HCT116 (cell line): ENCODE results near the gene SULT1C4. TPM values are rescaled to one million over a fixed set of nuclear protein-coding genes. Genes with fewer than 3 reads are reported as not detected.

Source experiments
- ATAC-seq: fragments of 200-7000 bp; cut with Tn5 transposase; 2 replicates; pipeline ENCODE4 v1.9.1; 2020; ENCODE audit warnings: mild to moderate bottlenecking, moderate library complexity
- BruUV-seq: library from RNA; stranded (reverse); fragments of 400-500 nt; replicated peaks from 2 replicates; lab custom pipeline; 2021; lab: Mats Ljungman, UMichigan
- CTCF ChIA-PET: fragments of 300-600 bp; sonication (Branson Sonifier 250); formaldehyde crosslinking; loops from one replicate; lab custom pipeline; 2021; ENCODE audit warnings: antibody characterized with exemption; lab: Charles Lee
- POLR2A ChIA-PET: fragments of 300-600, 350-600 bp; sonication (Branson Sonifier 250); formaldehyde crosslinking; loops from one replicate; lab custom pipeline; 2021; ENCODE audit warnings: antibody characterized with exemption; lab: Charles Lee
- RAD21 ChIA-PET, 2 experiments: fragments of 300-600 bp; sonication (Branson Sonifier 250); formaldehyde crosslinking; loops; one replicate each; lab custom pipeline; 2023; ENCODE audit warnings: low total read pairs in 2 of 2; ENCODE audit not compliant: uncharacterized antibody in 2 of 2, unreplicated experiment in 2 of 2, low non-redundant PET in 1 of 2; lab: Charles Lee
- DNase-seq: peaks from one replicate; pipeline ENCODE4 v3.0.0-alpha.2; 2010; ENCODE audit warnings: low read depth, low spot score
- H2AFZ ChIP-seq: fragments of 200-600 bp; shearing (Covaris generic), sonication (generic); 2 replicates; pipeline ENCODE4 v1.6.1; 2017; ENCODE audit warnings: low read depth, mixed run types, mixed read lengths, antibody characterized with exemption, low read length; ENCODE audit not compliant: poor library complexity, severe bottlenecking
- H3K27ac ChIP-seq: 2 replicates; pipeline ENCODE4 v1.5.1; 2012; ENCODE audit warnings: low read depth, low read length
- H3K27me3 ChIP-seq: fragments of 200-600 bp; sonication (generic); 2 replicates; pipeline ENCODE4 v1.6.1; 2016; ENCODE audit warnings: mixed run types, low read length, mixed read lengths; ENCODE audit not compliant: insufficient read depth
- H3K36me3 ChIP-seq, 2 experiments: fragments of 200-500 bp in 1 of 2; fragments of 200-600 bp in 1 of 2; sonication (Bioruptor generic) in 1 of 2; sonication (generic) in 1 of 2; 2 replicates each; pipeline versions ENCODE4 v1.5.1 to v1.6.1; 2014 to 2016; ENCODE audit warnings: low read length in 2 of 2, inconsistent platforms in 1 of 2, mixed read lengths in 1 of 2, mixed run types in 1 of 2; ENCODE audit not compliant: insufficient read depth in 2 of 2, control insufficient read depth in 1 of 2
- H3K4me1 ChIP-seq, 2 experiments: fragments of 200-600 bp in 1 of 2; sonication (generic) in 1 of 2; 2 replicates each; pipeline versions ENCODE4 v1.5.1 to v1.6.1; 2012 to 2017; ENCODE audit warnings: low read length in 2 of 2, inconsistent platforms in 1 of 2, mild to moderate bottlenecking in 1 of 2, mixed read lengths in 1 of 2, mixed run types in 1 of 2, moderate library complexity in 1 of 2; ENCODE audit not compliant: insufficient read depth in 2 of 2, control insufficient read depth in 1 of 2
- H3K4me2 ChIP-seq: fragments of 200-600 bp; sonication (generic); 2 replicates; pipeline ENCODE4 v1.6.1; 2017; ENCODE audit warnings: mixed run types, low read length, mixed read lengths
- H3K4me3 ChIP-seq, 2 experiments: fragments of 200-600 bp in 1 of 2; sonication (generic) in 1 of 2; replicated peaks in 1 of 2; 2 replicates each; pipeline ENCODE4 v1.5.1; 2011 to 2016; ENCODE audit warnings: low read length in 2 of 2, control low read depth in 1 of 2, low read depth in 1 of 2, mild to moderate bottlenecking in 1 of 2, mixed read lengths in 1 of 2, mixed run types in 1 of 2
- H3K79me2 ChIP-seq: fragments of 200-600 bp; sonication (generic); 2 replicates; pipeline ENCODE4 v1.6.1; 2017; ENCODE audit warnings: mild to moderate bottlenecking, mixed run types, low read length, moderate library complexity, mixed read lengths; ENCODE audit not compliant: insufficient read depth
- H3K9ac ChIP-seq: fragments of 200-600 bp; sonication (generic); 2 replicates; pipeline ENCODE4 v1.6.1; 2016; ENCODE audit warnings: low read length, mixed read lengths
- H3K9me2 ChIP-seq: fragments of 200-600 bp; sonication (generic), shearing (Covaris generic); 2 replicates; pipeline ENCODE4 v1.6.1; 2017; ENCODE audit warnings: mixed run types, mild to moderate bottlenecking, moderate library complexity; ENCODE audit not compliant: insufficient read depth
- H3K9me3 ChIP-seq, 2 experiments: fragments of 200-500 bp in 1 of 2; fragments of 200-600 bp in 1 of 2; sonication (Bioruptor generic) in 1 of 2; sonication (generic) in 1 of 2; 2 replicates each; pipeline ENCODE4 v1.6.1; 2014 to 2017; ENCODE audit warnings: low read length in 2 of 2, mixed read lengths in 2 of 2, inconsistent platforms in 1 of 2, low read depth in 1 of 2, mild to moderate bottlenecking in 1 of 2, mixed run types in 1 of 2, moderate library complexity in 1 of 2; ENCODE audit not compliant: control insufficient read depth in 1 of 2, insufficient read depth in 1 of 2
- H4K20me1 ChIP-seq: fragments of 200-600 bp; sonication (generic), shearing (Covaris generic); 2 replicates; pipeline ENCODE4 v1.6.1; 2017; ENCODE audit warnings: mixed run types, mild to moderate bottlenecking, moderate library complexity; ENCODE audit not compliant: insufficient read depth
- CBX3 ChIP-seq: IDR thresholded peaks from 2 replicates; pipeline ENCODE4 v1.6.1; 2012; ENCODE audit warnings: low read depth
- EGR1 ChIP-seq: IDR thresholded peaks from 2 replicates; pipeline ENCODE4 v1.6.1; 2012; ENCODE audit warnings: low read depth
- ELF1 ChIP-seq: IDR thresholded peaks from 2 replicates; pipeline ENCODE4 v1.6.1; 2012; ENCODE audit warnings: low read depth, borderline replicate concordance
- EZH2 ChIP-seq: fragments of 200-600 bp; sonication (generic); IDR thresholded peaks from 2 replicates; pipeline ENCODE4 v1.6.1; 2017; ENCODE audit warnings: antibody characterized with exemption, mixed run types
- JUND ChIP-seq: IDR thresholded peaks from 2 replicates; pipeline ENCODE4 v1.6.1; 2012
- MAX ChIP-seq: IDR thresholded peaks from 2 replicates; pipeline ENCODE4 v1.6.1; 2012
- POLR2A ChIP-seq: IDR thresholded peaks from 2 replicates; pipeline ENCODE4 v1.7.0; 2011; ENCODE audit warnings: borderline replicate concordance; ENCODE audit not compliant: insufficient read depth, insufficient read length; ENCODE audit errors: extremely low read depth
- REST ChIP-seq: IDR thresholded peaks from 2 replicates; pipeline ENCODE4 v1.6.1; 2012; ENCODE audit warnings: low read depth
- SP1 ChIP-seq: IDR thresholded peaks from 2 replicates; pipeline ENCODE4 v1.6.1; 2012; ENCODE audit warnings: low read depth
- SRF ChIP-seq: IDR thresholded peaks from 2 replicates; pipeline ENCODE4 v1.6.1; 2012; ENCODE audit warnings: low read depth
- YY1 ChIP-seq: IDR thresholded peaks from 2 replicates; pipeline ENCODE4 v1.6.1; 2011; ENCODE audit warnings: low read length, low read depth, moderate library complexity, mild to moderate bottlenecking; ENCODE audit not compliant: insufficient replicate concordance; ENCODE audit errors: extremely low read depth
- ZBTB33 ChIP-seq: IDR thresholded peaks from 2 replicates; pipeline ENCODE4 v1.6.1; 2011; ENCODE audit warnings: mild to moderate bottlenecking, low read length, moderate library complexity; ENCODE audit not compliant: insufficient replicate concordance; ENCODE audit errors: extremely low read depth
- ZNF274 ChIP-seq: fragments of 200-500 bp; sonication (Bioruptor generic); IDR thresholded peaks from 2 replicates; pipeline ENCODE4 v1.6.1; 2014; ENCODE audit warnings: mild to moderate bottlenecking, low read depth, low read length, inconsistent platforms
- intact Hi-C: fragments of 100-400 bp; cut with micrococcal nuclease; formaldehyde crosslinking; loops from 2 replicates; pipeline ENCODE4 v1.10.0; 2022
- total RNA-seq: library from RNA; stranded (reverse); gene quantifications from one replicate; pipeline ENCODE4 v1.2.1, GENCODE V29; 2021; ENCODE audit not compliant: unreplicated experiment

The SULT1C4 gene
- total RNA-seq, 1 experiment from 2014 or later = not detected

DNA sequence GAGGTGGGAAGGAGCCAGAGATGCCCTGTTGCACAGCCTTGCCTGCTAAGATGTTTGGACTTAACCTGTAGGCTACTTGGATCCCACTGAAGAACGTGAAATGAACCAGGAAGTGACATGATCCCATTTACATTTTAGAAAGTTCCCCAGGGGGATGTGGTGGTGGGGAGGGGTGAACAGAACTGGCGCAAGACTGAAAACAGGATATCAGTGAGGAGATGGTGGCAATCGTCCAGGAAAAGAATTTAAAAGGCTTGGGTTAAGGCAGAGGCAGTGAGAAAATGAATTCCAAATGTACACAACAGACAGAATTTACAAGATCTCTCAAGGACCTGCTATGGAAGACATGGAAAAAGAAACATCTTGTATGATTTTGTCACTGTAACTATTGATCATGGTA, 46.8 kb upstream of the SULT1C4 start:
- ChIA-PET CTCF (no interaction called here), RAD21 (no interaction called here), POLR2A (no interaction called here)
- no peaks in the 10 kb centered on the region for H3K9me3 ChIP-seq
- intact Hi-C loops = no loop called here
- peaks cover 8% of the 10 kb centered on the region for H3K27me3 ChIP-seq
- no peaks in the 10 kb centered on the region for H4K20me1 ChIP-seq
- H3K27ac ChIP-seq = no peak overlapping the region
- H3K4me2 ChIP-seq = no peak overlapping the region
- ATAC-seq (no peak), DNase-seq (no peak)
- no peaks in the 10 kb centered on the region for H3K79me2 ChIP-seq
- no peak overlapping the region for H3K9ac ChIP-seq
- no peak overlapping the region for H3K4me3 ChIP-seq
- no TSS peak for BruUV-seq
- H2AFZ ChIP-seq = no peak overlapping the region
- no peaks in the 10 kb centered on the region for H3K9me2 ChIP-seq
- H3K4me1 ChIP-seq = no peaks in the 10 kb centered on the region
- TF ChIP-seq JUND = no peak
- H3K36me3 ChIP-seq = no peaks in the 10 kb centered on the region

- Histone ChIP-seq H3K4me3 (no peak overlapping the region), H3K36me3 (no peaks in the 10 kb centered on the region), H2AFZ (no peak overlapping the region), H3K4me1 (no peaks in the 10 kb centered on the region), H3K9ac (no peak overlapping the region), H3K9me2 (0 out of 2 replicates have a peak, but pooled peaks cover 2% of the 10 kb centered on the region), H4K20me1 (no peaks in the 10 kb centered on the region), H3K27me3 (peaks cover 23% of the 10 kb centered on the region; the same call in 1 of the 2 replicates), H3K9me3 (no peaks in the 10 kb centered on the region), H3K79me2 (no peaks in the 10 kb centered on the region), H3K4me2 (no peak overlapping the region), H3K27ac (no peak overlapping the region)
- DNase-seq (no peak), ATAC-seq (no peak)
- intact Hi-C loops = no loop called here
- ChIA-PET POLR2A (no interaction called here), CTCF (no interaction called here), RAD21 (no interaction called here)
- BruUV-seq = no TSS peak
- TF ChIP-seq POLR2A = no peak
- no peak for TF ChIP-seq REST
- TF ChIP-seq CBX3 = no peak
- TF ChIP-seq EGR1 = no peak
- TF ChIP-seq YY1 = no peak
- TF ChIP-seq MAX = no peak
- no peak for TF ChIP-seq ZNF274
- no peak for TF ChIP-seq ELF1
- TF ChIP-seq ZBTB33 = no peak
- TF ChIP-seq EZH2 = no peak
- TF ChIP-seq SP1 = no peak
- no peak for TF ChIP-seq SRF
These were observed 31.8 kb upstream of the SULT1C4 start for GRCh38 chr2:108345951-108346350.
